Activated CD8-positive, alpha-beta memory T cell treated with anti-CD3 and anti-CD28 coated beads for 1 hour (primary cell): ENCODE measurements around the gene RIPPLY2.

Source experiments
- DNase-seq, 2 donors: peaks; one replicate each; pipeline ENCODE4 v3.0.0-alpha.2; 2020; ENCODE audit warnings: low read depth in 1 of 2; ENCODE audit errors: extremely low read depth in 1 of 2

The RIPPLY2 gene

DNA sequence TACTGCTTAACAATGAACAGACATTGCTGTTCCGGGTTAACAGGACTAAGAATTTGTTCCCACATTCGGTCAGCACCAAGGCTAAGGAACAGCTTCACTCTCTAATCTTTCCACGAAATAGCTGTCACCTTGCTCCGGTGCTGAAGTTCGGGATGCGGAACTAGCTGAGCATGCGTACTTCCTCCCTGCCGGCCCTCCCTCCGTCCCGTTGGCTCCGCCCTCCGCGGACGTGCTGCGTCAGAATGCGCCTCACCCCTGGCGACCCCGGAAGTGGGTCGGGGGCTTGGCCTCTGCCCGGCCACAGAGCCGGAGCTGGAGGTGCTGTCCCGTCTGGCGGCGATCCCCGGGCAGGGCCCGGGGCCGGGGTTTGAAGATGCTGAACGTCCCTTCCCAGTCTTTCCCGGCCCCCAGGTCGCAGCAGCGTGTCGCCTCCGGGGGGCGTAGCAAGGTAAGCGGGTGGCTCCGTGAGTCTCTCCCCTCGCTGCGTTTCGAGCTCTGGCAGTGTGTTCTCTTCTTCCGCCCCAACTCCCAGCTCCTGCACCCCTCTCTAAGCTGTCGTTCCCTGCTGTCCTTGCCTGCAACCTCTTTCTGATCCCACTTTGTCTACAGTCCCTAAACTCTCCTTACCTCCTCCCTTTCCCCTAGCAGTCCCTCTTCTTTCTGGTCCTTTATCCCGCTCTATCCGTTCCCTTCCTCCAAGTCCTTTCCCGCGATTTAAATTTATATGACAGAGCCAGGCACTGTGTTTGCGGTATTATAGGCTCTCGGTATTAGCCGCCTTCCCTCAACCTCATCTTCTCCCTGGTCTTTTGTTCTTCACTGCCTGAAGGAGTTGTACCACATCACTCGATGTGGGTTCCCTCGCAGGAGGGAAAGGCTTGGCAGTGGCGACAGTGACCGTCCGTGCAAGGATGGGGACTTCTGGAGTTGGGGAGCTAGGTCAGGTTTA lies 6.5 kb downstream of the RIPPLY2 start, which contains the start of gene CYB5R4:
Gene CYB5R4 (plus strand): TSS at position 280 of the 949 bp plus-strand sequence. CDS start 94 bp downstream, at position 374.
- peak; percentile 77 to 89 for DNase-seq

DNA sequence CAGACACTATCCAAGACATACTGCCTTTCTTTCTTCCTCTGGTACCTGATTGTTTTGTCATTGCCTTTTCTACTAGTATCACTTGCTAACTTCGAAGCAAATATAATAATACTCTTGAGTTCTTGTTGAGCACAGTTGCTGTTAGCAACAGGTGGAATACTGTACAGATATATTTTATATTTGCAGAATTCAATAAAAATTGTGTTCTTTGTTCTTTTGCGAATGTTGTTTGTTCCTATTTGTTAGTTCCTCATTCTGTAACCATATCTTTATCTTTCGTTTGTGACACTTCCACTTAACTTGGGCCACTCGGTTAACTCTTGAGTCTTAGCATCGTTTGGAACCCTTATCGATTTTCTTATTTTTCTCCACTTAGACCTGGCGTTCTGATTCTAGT lies 7.2 kb downstream of the RIPPLY2 start:
- no peak for DNase-seq

GRCh38 chr6:83860782-83861495 lies 7.8 kb downstream of the RIPPLY2 start:
- DNase-seq = no peak

DNA sequence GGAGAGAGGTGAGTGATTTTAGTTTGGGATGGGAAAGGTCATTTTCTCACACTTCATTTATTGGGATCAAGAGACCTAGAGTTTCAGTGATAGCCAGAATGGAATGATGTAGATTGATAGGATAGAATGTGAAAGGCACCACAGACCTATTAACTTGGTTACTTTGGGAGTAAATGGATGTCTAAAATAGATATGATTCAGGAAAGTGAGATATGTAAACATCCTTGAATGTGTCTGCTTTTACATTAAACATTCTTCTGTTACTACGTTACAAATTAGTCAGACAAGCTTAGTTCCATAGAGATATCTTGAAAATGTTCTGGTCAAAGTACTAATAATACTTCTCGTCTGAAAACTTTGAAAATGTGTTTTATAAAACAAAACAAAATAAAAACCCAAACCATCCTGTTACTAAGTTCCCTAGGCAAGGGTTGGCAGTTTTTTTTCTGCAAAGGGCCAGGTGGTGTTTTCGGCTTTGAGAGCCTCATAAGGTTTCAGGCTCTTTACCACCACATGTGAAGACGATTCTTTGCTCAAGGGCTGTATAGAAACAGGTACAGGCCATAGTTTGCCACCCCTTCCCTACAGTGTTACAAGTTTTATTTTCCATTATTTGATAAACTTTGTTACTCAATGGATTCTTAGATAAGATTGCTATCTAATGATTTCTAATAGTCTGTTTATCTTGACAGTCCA lies 9.8 kb downstream of the RIPPLY2 start:
- no peak for DNase-seq

- no peak for DNase-seq
These were observed 13.9 kb downstream of the RIPPLY2 start for GRCh38 chr6:83867043-83867442.

- no peak for DNase-seq
These were observed 14.5 kb downstream of the RIPPLY2 start for GRCh38 chr6:83867527-83868161.

- no peak for DNase-seq
These were observed 15.5 kb downstream of the RIPPLY2 start for GRCh38 chr6:83868639-83869038.

DNA sequence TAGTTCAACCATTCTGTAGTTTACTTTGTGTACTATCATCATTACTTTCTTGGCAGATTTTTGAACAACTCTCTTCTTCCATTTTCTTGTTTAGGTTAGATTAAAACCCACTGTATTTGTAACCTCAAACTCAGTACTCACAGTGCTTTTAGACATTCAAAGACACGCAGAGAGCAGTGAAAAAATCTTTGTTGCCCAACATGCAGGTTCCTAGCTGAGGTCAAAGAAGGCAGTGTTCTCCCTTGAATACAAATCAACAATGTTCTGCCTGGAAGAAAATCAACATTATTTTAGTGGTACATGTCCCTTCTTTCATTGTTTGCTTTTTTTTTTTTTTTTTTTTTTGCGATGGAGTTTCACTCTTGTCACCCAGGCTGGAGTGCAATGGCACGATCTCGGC lies 17.5 kb downstream of the RIPPLY2 start:
- DNase-seq = no peak

DNA sequence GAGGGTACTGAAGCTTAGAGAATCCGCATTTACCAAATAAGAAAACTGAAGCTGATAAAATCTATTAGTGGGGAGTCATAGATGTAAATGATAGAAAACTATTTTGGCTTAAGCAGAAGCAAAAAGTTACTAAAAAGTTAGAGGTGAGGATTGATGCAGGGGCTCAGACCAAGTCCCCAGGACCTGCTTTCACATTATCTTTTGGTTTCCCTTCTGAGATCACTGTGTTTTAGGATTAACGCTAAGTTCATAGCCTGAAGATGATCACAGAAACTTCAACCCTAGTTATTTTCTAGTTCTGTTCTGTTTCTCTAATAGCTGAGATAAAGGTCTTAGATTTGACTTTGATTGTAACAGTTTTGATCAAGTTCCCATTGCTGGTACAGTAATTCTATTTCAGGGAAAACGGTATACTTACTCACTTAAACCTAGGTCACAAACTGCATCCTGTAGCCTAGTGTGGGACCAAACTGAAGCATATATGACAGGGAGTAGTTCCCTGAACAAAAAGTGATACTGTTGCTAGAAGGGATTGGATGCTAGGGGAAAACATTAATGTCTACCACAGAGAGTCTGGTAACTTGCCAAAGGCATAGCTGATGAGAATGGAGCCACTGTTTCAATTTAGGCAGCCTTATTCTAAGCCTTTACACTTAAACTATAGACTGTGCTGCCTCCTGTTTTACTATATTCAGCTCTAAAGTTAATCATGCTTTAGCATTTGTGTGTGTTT lies 19.4 kb downstream of the RIPPLY2 start:
- no peak for DNase-seq

DNA sequence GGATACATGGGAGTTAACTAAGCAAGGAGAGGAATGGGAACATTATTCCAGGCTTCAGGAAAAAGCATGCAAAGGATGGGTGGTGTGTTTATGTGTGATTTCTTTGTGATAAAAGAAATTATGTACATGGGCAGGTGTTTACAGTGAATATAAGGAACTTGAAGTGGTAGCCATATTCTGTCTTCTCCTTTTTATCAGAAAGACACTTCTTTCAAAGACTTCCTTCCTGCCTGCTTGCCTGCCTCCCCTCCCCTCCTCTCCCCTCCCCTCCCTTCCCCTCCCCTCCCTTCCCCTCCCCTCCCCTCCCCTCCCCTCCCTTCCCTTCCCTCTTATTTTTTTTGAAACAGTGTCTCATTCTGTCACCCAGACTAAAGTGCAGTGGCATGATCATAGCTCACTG lies 20.7 kb downstream of the RIPPLY2 start:
- no peak for DNase-seq

GRCh38 chr6:83875843-83876242 lies 22.7 kb downstream of the RIPPLY2 start:
- no peak for DNase-seq

DNA sequence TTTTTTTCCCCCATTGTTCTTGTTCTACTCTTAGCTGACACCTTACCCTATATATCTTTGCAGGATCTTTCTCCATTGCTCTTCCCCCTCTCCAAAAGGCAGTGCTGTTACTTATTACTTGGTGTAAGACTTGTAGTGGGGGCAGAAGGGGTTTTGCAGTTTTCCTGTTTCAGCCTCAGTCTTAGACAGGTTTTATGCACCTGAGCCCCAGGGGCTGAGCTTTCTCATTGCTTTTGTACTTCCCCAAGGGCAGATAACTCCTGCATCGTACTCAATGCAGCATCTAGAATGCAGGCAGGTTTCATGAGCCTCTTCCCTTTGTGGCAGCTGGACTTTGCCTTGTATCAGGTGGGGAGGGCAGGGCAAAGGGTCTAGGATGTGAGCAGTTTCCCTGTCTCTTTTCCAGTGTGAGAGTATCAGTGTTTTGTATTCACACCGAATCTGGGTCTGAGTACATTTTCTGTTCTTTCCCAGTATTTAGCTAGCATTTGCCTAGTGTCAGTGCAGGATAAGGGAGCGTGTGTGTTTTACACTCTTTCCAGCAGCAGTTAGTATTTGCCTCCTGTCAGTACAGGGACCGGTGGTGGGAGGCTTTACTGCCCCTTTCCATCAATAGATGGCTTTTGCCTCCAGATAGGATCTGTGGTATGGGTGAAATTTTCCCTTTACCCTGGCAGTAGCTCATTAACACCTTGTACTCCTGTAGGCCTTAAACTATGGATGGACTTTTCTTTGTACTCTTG lies 25.9 kb downstream of the RIPPLY2 start:
- no peak for DNase-seq

DNA sequence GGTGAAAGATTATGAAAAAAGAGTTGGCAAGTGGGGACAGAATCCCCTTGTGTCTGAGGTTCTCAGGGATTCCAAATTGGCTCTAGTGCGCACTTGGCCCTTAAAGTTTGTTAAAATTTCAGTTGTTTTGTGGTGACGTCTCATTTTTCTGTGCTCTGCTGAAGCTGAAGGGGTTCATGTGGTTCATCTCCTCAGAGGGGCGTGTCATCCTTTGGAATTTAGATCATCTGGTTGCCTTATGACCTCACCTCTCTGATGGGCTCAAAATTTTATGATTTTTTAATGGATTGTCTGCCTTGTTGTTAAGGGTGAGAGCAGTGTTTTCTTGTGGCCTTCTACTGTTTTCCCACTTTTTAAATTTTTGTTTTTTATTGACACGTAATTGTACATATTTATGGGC lies 26.6 kb downstream of the RIPPLY2 start:
- DNase-seq = no peak

DNA sequence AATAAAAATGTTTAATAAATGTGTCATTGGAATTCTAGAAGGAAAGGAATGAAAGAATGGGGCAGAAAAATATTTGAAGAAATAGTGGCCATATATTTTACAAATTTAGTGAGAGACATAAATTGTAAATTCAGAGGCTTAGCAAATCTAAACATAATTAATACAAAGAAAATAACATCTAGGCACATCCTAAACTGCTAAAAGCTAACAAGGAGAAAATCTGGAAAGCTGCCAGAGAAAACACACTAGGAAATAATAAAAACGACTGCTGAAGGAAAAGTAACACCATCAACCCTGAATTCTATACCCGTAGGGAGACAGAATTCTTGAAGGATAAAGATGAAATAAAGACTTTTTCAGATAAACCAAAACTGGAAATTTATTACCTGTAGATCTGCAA lies 30.1 kb downstream of the RIPPLY2 start:
- no peak for DNase-seq

DNA sequence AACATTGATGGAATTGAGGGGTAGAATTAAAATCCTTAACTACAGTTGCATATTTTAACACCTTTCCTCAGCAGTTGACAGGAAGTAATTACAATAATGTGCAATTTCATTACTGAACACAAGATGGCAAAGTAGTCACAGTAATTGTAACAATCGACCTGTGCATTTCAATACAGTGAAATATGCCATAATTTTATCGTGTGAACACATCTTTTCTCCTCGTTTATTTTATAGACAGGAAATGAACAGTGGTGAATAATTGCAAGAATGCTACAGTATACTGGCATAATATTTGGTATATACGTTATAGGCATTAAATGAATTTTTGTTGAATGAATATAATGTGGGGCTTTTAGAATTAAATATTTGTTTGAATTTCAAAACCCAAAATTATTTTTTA lies 31.4 kb downstream of the RIPPLY2 start:
- no peak for DNase-seq

DNA sequence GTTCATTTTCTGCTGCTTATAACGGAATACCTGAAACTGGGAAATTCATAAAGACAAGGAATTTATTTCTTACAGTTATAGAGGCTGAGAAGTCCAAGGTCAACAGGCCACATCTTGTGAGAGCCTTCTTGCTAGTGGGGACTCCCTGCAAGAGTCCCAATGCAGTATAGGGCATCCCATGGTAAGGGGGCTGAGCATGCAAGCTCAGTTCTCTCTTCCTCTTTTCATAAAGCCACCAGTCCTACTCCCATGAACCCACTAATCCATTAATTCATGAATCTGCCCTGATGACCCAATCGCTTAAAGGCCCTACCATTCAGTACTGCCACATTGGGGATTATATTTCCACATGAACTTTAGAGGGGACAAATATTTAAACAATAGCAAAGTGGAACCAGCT lies 32.8 kb downstream of the RIPPLY2 start:
- DNase-seq = no peak

DNA sequence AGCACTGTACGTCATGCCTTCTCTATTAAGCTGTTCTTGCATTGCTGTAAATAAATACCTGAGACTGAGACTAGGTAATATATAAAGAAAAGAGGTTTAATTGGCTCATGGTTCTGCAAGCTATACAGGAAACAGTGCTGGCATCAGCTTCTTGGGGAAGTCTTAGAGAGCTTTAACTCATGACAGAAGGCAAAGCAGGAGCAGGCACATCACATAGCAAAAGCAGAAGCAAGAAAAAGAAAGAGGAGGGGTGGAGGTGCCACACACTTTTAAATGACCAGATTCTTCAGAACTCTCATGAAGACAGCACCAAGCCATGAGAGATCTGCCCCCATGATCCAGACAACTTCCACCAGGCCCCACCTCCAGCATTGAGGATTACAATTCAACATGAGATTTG lies 36.5 kb downstream of the RIPPLY2 start:
- DNase-seq = no peak

- no peak for DNase-seq
These were observed 37.4 kb downstream of the RIPPLY2 start for GRCh38 chr6:83890520-83890919.

GRCh38 chr6:83891586-83891985 lies 38.4 kb downstream of the RIPPLY2 start:
- DNase-seq = no peak

DNA sequence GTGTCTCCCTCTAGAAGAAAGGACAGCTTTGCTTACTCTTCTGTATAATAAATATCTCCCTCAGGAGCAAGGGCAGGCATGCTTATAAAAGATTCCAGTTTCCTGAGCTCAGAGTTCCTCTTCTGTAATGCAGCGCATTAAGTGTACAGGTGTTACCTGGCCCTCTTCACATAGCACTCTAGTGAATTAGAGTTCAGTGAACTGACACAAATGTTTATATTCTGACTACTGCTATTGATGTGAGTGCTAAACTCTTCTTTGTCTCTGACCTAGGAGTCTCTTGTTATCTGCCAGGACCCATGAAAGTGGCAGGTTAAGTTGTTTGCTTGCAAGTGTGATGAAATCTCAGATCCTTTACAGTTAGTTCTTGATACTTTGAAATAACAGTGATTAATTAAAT lies 39.9 kb downstream of the RIPPLY2 start:
- no peak for DNase-seq
